K562 (cell line): ENCODE data around the gene ESCO1. TPM values are rescaled to one million over a fixed set of nuclear protein-coding genes. Genes with fewer than 3 reads are reported as not detected.

ENCODE experiments used
- ARID2 ChIP-seq: fragments of 450-650 bp; IDR thresholded peaks from 2 replicates; pipeline ENCODE4 v1.6.1; 2017; ENCODE audit warnings: antibody characterized with exemption, mild to moderate bottlenecking
- ARNT ChIP-seq, 2 experiments: fragments of 450-650 bp; IDR thresholded peaks; 2 replicates each; pipeline ENCODE4 v1.6.1; 2016; ENCODE audit warnings: mild to moderate bottlenecking in 1 of 2
- ASH1L ChIP-seq: fragments of 450-650 bp; IDR thresholded peaks from 2 replicates; pipeline ENCODE4 v1.6.1; 2018; ENCODE audit warnings: borderline replicate concordance, mild to moderate bottlenecking, low read depth; ENCODE audit not compliant: partially characterized antibody
- CHD1 ChIP-seq: fragments of 200-600 bp; sonication (generic); IDR thresholded peaks from one replicate; pipeline ENCODE4 v1.6.1; 2012; ENCODE audit warnings: mild to moderate bottlenecking, moderate library complexity, low read length, inconsistent platforms
- GMEB1 ChIP-seq: fragments of 250-450 bp; sonication (Bioruptor Pico); IDR thresholded peaks from 2 replicates; pipeline ENCODE4 v1.4.0; 2020; ENCODE audit warnings: mild to moderate bottlenecking
- HDAC3 ChIP-seq: fragments of 450-650 bp; IDR thresholded peaks from 2 replicates; pipeline ENCODE4 v1.6.1; 2018; ENCODE audit warnings: borderline replicate concordance, mild to moderate bottlenecking, moderate library complexity; ENCODE audit not compliant: partially characterized antibody
- HLTF ChIP-seq: fragments of 450-650 bp; IDR thresholded peaks from 2 replicates; pipeline ENCODE4 v1.6.1; 2016
- HNRNPUL1 ChIP-seq: fragments of 200-400 bp; formaldehyde crosslinking; IDR thresholded peaks from 2 replicates; pipeline ENCODE4 v1.6.1; 2017; ENCODE audit warnings: low read length
- MEIS2 ChIP-seq: fragments of 450-650 bp; IDR thresholded peaks from 2 replicates; pipeline ENCODE4 v1.6.1; 2014; ENCODE audit warnings: mild to moderate bottlenecking; ENCODE audit not compliant: partially characterized antibody
- NCOA6 ChIP-seq: fragments of 450-650 bp; IDR thresholded peaks from 2 replicates; pipeline ENCODE4 v1.6.1; 2017; ENCODE audit warnings: mild to moderate bottlenecking
- RBM14 ChIP-seq: fragments of 200-400 bp; formaldehyde crosslinking; IDR thresholded peaks from 2 replicates; pipeline ENCODE4 v1.6.1; 2018; ENCODE audit warnings: low read depth, mild to moderate bottlenecking, low read length, moderate library complexity, borderline replicate concordance; ENCODE audit not compliant: insufficient read depth
- STAT5A ChIP-seq: IDR thresholded peaks from 2 replicates; pipeline ENCODE4 v1.6.1; 2012; ENCODE audit warnings: low read length, inconsistent platforms, borderline replicate concordance
- ZFP36 ChIP-seq: fragments of 150-350 bp; IDR thresholded peaks from 2 replicates; pipeline ENCODE4 v1.6.1; 2018; ENCODE audit warnings: low read length, low read depth; ENCODE audit not compliant: partially characterized antibody
- ZNF146 ChIP-seq: IDR thresholded peaks from one replicate; pipeline ENCODE4 v1.6.1; 2018; ENCODE audit warnings: missing compliant biosample characterization; ENCODE audit not compliant: unreplicated experiment
- ZNF507 ChIP-seq: conservative IDR thresholded peaks from 2 replicates; pipeline ENCODE4 v1.6.1; 2017; ENCODE audit warnings: missing genetic modification characterization, missing compliant biosample characterization
- polyA plus RNA-seq, 8 experiments: library from polyadenylated mRNA; depleted of rRNA in 4 of 8; stranded (reverse) in 5 of 8; unstranded in 3 of 8; fragments of >200 nt; fragmentation: Nextera tagmentation in 2 of 8; fragmentation: Illumina TruSeq in 1 of 8; extraction: Ambion mirVana in 2 of 8; extraction: Trizol in 1 of 8; gene quantifications; 2 replicates each; pipeline versions ENCODE4 v1.2.1 to v1.2.3, GENCODE V29; 2011 to 2014; ENCODE audit warnings: inconsistent platforms in 1 of 8, missing spikeins in 1 of 8
- total RNA-seq, 7 experiments: library from RNA; depleted of rRNA in 6 of 7; stranded (reverse); fragments of >200 nt in 6 of 7; fragmentation: Illumina TruSeq in 2 of 7; extraction: Trizol in 2 of 7; gene quantifications; 2 replicates each; pipeline versions ENCODE4 v1.2.1 to v1.2.3, GENCODE V29; 2011 to 2021; ENCODE audit warnings: low replicate concordance in 1 of 7
- TF ChIP-seq, protein P1 (sequence below): fragments of 450-650 bp; IDR thresholded peaks from 2 replicates; pipeline ENCODE4 v1.6.1; 2016; ENCODE audit warnings: low read depth
- TF ChIP-seq, protein P2 (sequence below): conservative IDR thresholded peaks from 2 replicates; pipeline ENCODE4 v1.6.1; 2011; ENCODE audit warnings: low read depth, mild to moderate bottlenecking, low read length; ENCODE audit not compliant: control insufficient read depth

The ESCO1 gene
- total and polyA plus RNA-seq, 9 of the 15 experiments (the other 6 are each of a cell fraction or from before 2014, with no cell fraction given), result 15.0 to 31.3 (median 19.6) TPM

- no peak for TF ChIP-seq RBM14
- TF ChIP-seq ARID2, result no peak
- TF ChIP-seq, protein P1, sequence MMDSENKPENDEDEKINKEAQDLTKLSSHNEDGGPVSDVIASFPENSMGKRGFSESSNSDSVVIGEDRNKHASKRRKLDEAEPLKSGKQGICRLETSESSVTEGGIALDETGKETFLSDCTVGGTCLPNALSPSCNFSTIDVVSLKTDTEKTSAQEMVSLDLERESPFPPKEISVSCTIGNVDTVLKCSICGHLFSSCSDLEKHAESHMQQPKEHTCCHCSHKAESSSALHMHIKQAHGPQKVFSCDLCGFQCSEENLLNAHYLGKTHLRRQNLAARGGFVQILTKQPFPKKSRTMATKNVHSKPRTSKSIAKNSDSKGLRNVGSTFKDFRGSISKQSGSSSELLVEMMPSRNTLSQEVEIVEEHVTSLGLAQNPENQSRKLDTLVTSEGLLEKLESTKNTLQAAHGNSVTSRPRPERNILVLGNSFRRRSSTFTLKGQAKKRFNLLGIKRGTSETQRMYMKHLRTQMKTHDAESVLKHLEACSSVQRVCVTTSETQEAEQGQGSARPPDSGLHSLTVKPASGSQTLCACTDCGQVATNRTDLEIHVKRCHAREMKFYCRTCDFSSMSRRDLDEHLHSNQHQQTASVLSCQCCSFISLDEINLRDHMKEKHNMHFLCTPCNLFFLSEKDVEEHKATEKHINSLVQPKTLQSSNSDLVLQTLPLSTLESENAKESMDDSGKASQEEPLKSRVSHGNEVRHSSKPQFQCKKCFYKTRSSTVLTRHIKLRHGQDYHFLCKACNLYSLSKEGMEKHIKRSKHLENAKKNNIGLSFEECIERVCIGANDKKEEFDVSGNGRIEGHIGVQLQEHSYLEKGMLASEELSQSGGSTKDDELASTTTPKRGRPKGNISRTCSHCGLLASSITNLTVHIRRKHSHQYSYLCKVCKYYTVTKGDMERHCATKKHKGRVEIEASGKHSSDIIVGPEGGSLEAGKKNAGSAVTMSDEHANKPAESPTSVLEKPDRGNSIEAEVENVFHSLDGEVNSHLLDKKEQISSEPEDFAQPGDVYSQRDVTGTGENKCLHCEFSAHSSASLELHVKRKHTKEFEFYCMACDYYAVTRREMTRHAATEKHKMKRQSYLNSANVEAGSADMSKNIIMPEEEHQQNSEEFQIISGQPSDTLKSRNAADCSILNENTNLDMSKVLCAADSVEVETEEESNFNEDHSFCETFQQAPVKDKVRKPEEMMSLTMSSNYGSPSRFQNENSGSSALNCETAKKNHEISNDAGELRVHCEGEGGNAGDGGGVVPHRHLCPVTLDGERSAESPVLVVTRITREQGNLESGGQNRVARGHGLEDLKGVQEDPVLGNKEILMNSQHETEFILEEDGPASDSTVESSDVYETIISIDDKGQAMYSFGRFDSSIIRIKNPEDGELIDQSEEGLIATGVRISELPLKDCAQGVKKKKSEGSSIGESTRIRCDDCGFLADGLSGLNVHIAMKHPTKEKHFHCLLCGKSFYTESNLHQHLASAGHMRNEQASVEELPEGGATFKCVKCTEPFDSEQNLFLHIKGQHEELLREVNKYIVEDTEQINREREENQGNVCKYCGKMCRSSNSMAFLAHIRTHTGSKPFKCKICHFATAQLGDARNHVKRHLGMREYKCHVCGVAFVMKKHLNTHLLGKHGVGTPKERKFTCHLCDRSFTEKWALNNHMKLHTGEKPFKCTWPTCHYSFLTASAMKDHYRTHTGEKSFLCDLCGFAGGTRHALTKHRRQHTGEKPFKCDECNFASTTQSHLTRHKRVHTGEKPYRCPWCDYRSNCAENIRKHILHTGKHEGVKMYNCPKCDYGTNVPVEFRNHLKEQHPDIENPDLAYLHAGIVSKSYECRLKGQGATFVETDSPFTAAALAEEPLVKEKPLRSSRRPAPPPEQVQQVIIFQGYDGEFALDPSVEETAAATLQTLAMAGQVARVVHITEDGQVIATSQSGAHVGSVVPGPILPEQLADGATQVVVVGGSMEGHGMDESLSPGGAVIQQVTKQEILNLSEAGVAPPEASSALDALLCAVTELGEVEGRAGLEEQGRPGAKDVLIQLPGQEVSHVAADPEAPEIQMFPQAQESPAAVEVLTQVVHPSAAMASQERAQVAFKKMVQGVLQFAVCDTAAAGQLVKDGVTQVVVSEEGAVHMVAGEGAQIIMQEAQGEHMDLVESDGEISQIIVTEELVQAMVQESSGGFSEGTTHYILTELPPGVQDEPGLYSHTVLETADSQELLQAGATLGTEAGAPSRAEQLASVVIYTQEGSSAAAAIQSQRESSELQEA, result no peak
- peak; percentile 94 for TF ChIP-seq MEIS2
- no peak for TF ChIP-seq ZNF146 (CRISPR knock-in tag)
- TF ChIP-seq STAT5A, result peak; percentile 11; the same call in 1 of the 2 replicates
- no peak for TF ChIP-seq ASH1L
- TF ChIP-seq GMEB1 (CRISPR knock-in tag), result peak; percentile 91
- TF ChIP-seq ZNF507, result no peak
- TF ChIP-seq HLTF, result no peak
- TF ChIP-seq ARNT (IDR thresholded peaks at IDR 0.05), result no peak
- TF ChIP-seq, protein P2, sequence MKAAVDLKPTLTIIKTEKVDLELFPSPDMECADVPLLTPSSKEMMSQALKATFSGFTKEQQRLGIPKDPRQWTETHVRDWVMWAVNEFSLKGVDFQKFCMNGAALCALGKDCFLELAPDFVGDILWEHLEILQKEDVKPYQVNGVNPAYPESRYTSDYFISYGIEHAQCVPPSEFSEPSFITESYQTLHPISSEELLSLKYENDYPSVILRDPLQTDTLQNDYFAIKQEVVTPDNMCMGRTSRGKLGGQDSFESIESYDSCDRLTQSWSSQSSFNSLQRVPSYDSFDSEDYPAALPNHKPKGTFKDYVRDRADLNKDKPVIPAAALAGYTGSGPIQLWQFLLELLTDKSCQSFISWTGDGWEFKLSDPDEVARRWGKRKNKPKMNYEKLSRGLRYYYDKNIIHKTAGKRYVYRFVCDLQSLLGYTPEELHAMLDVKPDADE, result 0 out of 2 replicates have a peak, but pooled peaks have one; percentile 57
- TF ChIP-seq ZFP36, result peak; percentile 16
- TF ChIP-seq HNRNPUL1, result no peak
- no peak for TF ChIP-seq CHD1
- peak; percentile 97 for TF ChIP-seq NCOA6
- TF ChIP-seq HDAC3, result no peak
Observed at GRCh38 chr18:21600526-21601410, at the start of gene ESCO1 (continued).
